WTC11 (cell line): Measurements from ENCODE around the gene GHITM. TPM values are rescaled to one million over a fixed set of nuclear protein-coding genes. Genes with fewer than 3 reads are reported as not detected.

Experiments
- ATAC-seq: fragments of 200-7000 bp; cut with Tn5 transposase; 2 replicates; pipeline ENCODE4 v1.10.0; 2021; ENCODE audit warnings: mild to moderate bottlenecking, moderate library complexity
- CTCF ChIA-PET: fragments of 300-600 bp; sonication (Branson Sonifier 250); formaldehyde crosslinking; loops from one replicate; lab custom pipeline; 2021; ENCODE audit warnings: antibody characterized with exemption; lab: Charles Lee
- POLR2A ChIA-PET: fragments of 350-600 bp; sonication (Branson Sonifier 250); formaldehyde crosslinking; loops from one replicate; lab custom pipeline; 2021; ENCODE audit warnings: antibody characterized with exemption; lab: Charles Lee
- DNase-seq: peaks from one replicate; pipeline ENCODE4 v3.0.0; 2021; ENCODE audit warnings: low spot score
- H3K27ac Mint-ChIP-seq: 2 replicates; pipeline ENCODE4 v1.8.0; 2021; ENCODE audit warnings: mixed read lengths
- H3K27me3 Mint-ChIP-seq: 2 replicates; pipeline ENCODE4 v1.8.0; 2021; ENCODE audit warnings: low read depth, mild to moderate bottlenecking, moderate library complexity, mixed read lengths
- H3K36me3 Mint-ChIP-seq: 2 replicates; pipeline ENCODE4 v1.8.0; 2021; ENCODE audit warnings: mixed read lengths
- H3K4me1 Mint-ChIP-seq: 2 replicates; pipeline ENCODE4 v1.8.0; 2022; ENCODE audit warnings: mixed read lengths
- H3K4me3 Mint-ChIP-seq: 2 replicates; pipeline ENCODE4 v1.8.0; 2021; ENCODE audit warnings: mild to moderate bottlenecking, moderate library complexity, mixed read lengths
- H3K9me3 Mint-ChIP-seq: 2 replicates; pipeline ENCODE4 v1.8.0; 2021; ENCODE audit warnings: mixed read lengths
- ETV6 ChIP-seq: sonication (generic); formaldehyde crosslinking; IDR thresholded peaks from 2 replicates; pipeline ENCODE4 v1.8.1; 2022; ENCODE audit warnings: mild to moderate bottlenecking, missing genetic modification reagents
- FOXJ3 ChIP-seq: sonication (generic); formaldehyde crosslinking; IDR thresholded peaks from 2 replicates; pipeline ENCODE4 v1.9.0; 2021; ENCODE audit warnings: missing genetic modification reagents, mild to moderate bottlenecking, borderline replicate concordance
- FOXP1 ChIP-seq: sonication (generic); formaldehyde crosslinking; IDR thresholded peaks from 2 replicates; pipeline ENCODE4 v1.8.0; 2022; ENCODE audit warnings: missing genetic modification reagents, mild to moderate bottlenecking, moderate library complexity, borderline replicate concordance
- GTF2I ChIP-seq: fragments of 250-450 bp; sonication (Bioruptor Pico); conservative IDR thresholded peaks from 2 replicates; pipeline ENCODE4 v1.4.0; 2021; ENCODE audit warnings: mild to moderate bottlenecking
- HMGA2 ChIP-seq: fragments of 250-450 bp; sonication (Bioruptor Pico); IDR thresholded peaks from 2 replicates; pipeline ENCODE4 v1.4.0; 2021; ENCODE audit warnings: mild to moderate bottlenecking, moderate library complexity
- NFATC4 ChIP-seq: fragments of 250-450 bp; sonication (Bioruptor Pico); IDR thresholded peaks from 2 replicates; pipeline ENCODE4 v1.9.0; 2021; ENCODE audit warnings: mild to moderate bottlenecking
- NFE2L1 ChIP-seq: sonication (generic); formaldehyde crosslinking; IDR thresholded peaks from 2 replicates; pipeline ENCODE4 v1.8.1; 2023; ENCODE audit warnings: missing genetic modification reagents
- NFYB ChIP-seq: sonication (generic); formaldehyde crosslinking; conservative IDR thresholded peaks from 2 replicates; pipeline ENCODE4 v1.8.0; 2022; ENCODE audit warnings: low read depth, missing genetic modification reagents
- NR3C1 ChIP-seq: sonication (generic); formaldehyde crosslinking; conservative IDR thresholded peaks from 2 replicates; pipeline ENCODE4 v1.8.1; 2023; ENCODE audit warnings: low read depth, mild to moderate bottlenecking, missing genetic modification reagents
- RELA ChIP-seq: sonication (generic); formaldehyde crosslinking; IDR thresholded peaks from 2 replicates; pipeline ENCODE4 v1.8.1; 2022; ENCODE audit warnings: missing genetic modification reagents, mild to moderate bottlenecking, borderline replicate concordance
- SMAD4 ChIP-seq: sonication (generic); formaldehyde crosslinking; IDR thresholded peaks from 2 replicates; pipeline ENCODE4 v1.8.0; 2022; ENCODE audit warnings: mild to moderate bottlenecking, missing genetic modification reagents
- SOX15 ChIP-seq: fragments of 250-450 bp; sonication (Bioruptor Pico); IDR thresholded peaks from 2 replicates; pipeline ENCODE4 v1.9.0; 2021; ENCODE audit warnings: mild to moderate bottlenecking
- SP1 ChIP-seq: sonication (generic); formaldehyde crosslinking; conservative IDR thresholded peaks from 2 replicates; pipeline ENCODE4 v1.8.1; 2022; ENCODE audit warnings: missing genetic modification reagents
- ZNF121 ChIP-seq: sonication (generic); formaldehyde crosslinking; IDR thresholded peaks from 2 replicates; pipeline ENCODE4 v1.8.0; 2023; ENCODE audit warnings: missing genetic modification reagents
- ZNF263 ChIP-seq: sonication (generic); formaldehyde crosslinking; IDR thresholded peaks from 2 replicates; pipeline ENCODE4 v1.8.1; 2022; ENCODE audit warnings: low read depth, mild to moderate bottlenecking, moderate library complexity, missing genetic modification reagents
- ZNF396 ChIP-seq: fragments of 250-450 bp; sonication (Bioruptor Pico); IDR thresholded peaks from 2 replicates; pipeline ENCODE4 v1.8.0; 2021; ENCODE audit warnings: mild to moderate bottlenecking, moderate library complexity, borderline replicate concordance
- total RNA-seq: library from RNA; stranded (reverse); gene quantifications from 3 replicates; pipeline ENCODE4 v1.2.3, GENCODE V29; 2021
- TF ChIP-seq, protein P1 (sequence below): sonication (generic); formaldehyde crosslinking; IDR thresholded peaks from 2 replicates; pipeline ENCODE4 v1.8.1; 2022; ENCODE audit warnings: mild to moderate bottlenecking, moderate library complexity, missing genetic modification reagents
- TF ChIP-seq, protein P2 (sequence below): fragments of 200-600 bp; IDR thresholded peaks from 2 replicates; pipeline ENCODE4 v1.8.0; 2022; ENCODE audit warnings: antibody characterized with exemption
- TF ChIP-seq, protein P3 (sequence below): sonication (generic); formaldehyde crosslinking; IDR thresholded peaks from 2 replicates; pipeline ENCODE4 v1.8.1; 2022; ENCODE audit warnings: low read depth, mild to moderate bottlenecking, moderate library complexity, missing genetic modification reagents, borderline replicate concordance
- TF ChIP-seq, protein P4 (sequence below): sonication (generic); formaldehyde crosslinking; IDR thresholded peaks from 2 replicates; pipeline ENCODE4 v1.8.1; 2023; ENCODE audit warnings: mild to moderate bottlenecking, missing genetic modification reagents, moderate library complexity
- TF ChIP-seq, protein P5 (sequence below): sonication (generic); formaldehyde crosslinking; IDR thresholded peaks from 2 replicates; pipeline ENCODE4 v1.8.1; 2022; ENCODE audit warnings: low read depth, missing genetic modification reagents, borderline replicate concordance

Gene GHITM
- total RNA-seq, 1 experiment from 2014 or later = 97.6 TPM

DNA sequence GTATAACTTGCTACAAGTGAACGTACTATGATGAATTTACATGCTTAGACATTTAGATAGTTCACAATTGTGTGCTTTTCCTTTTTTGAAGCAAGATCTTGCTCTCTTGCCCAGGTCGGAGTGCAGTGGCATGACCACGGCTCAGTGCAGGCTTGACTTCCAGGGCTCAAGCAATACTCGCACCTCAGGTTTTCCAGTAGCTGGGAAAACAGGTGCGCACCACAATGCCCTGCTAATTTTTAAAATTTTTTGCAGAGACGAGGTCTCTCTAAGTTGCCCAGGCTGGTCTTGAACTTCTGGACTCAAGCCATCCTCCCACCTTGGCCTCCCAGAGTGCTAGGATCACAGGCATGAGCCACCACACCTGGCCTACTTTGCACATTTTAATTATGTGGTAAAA lies 36.1 kb downstream of the GHITM start:
- Mint-ChIP-seq H3K4me1 (no peaks in the 10 kb centered on the region), H3K36me3 (peaks cover under 1% of the 10 kb centered on the region), H3K27me3 (peaks cover under 1% of the 10 kb centered on the region; the same call in 1 of the 2 replicates), H3K4me3 (no peak overlapping the region), H3K27ac (no peak overlapping the region), H3K9me3 (no peaks in the 10 kb centered on the region)
- POLR2A ChIA-PET = no interaction called here
- no peak for DNase-seq
- TF ChIP-seq, protein P1, sequence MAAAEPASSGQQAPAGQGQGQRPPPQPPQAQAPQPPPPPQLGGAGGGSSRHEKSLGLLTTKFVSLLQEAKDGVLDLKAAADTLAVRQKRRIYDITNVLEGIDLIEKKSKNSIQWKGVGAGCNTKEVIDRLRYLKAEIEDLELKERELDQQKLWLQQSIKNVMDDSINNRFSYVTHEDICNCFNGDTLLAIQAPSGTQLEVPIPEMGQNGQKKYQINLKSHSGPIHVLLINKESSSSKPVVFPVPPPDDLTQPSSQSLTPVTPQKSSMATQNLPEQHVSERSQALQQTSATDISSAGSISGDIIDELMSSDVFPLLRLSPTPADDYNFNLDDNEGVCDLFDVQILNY (CRISPR knock-in tag) = no peak
- TF ChIP-seq SP1 (CRISPR knock-in tag) (no peak), ZNF121 (CRISPR knock-in tag) (no peak), FOXP1 (CRISPR knock-in tag) (no peak), SMAD4 (CRISPR knock-in tag) (no peak), ZNF396 (CRISPR knock-in tag) (no peak)
- TF ChIP-seq, protein P2, sequence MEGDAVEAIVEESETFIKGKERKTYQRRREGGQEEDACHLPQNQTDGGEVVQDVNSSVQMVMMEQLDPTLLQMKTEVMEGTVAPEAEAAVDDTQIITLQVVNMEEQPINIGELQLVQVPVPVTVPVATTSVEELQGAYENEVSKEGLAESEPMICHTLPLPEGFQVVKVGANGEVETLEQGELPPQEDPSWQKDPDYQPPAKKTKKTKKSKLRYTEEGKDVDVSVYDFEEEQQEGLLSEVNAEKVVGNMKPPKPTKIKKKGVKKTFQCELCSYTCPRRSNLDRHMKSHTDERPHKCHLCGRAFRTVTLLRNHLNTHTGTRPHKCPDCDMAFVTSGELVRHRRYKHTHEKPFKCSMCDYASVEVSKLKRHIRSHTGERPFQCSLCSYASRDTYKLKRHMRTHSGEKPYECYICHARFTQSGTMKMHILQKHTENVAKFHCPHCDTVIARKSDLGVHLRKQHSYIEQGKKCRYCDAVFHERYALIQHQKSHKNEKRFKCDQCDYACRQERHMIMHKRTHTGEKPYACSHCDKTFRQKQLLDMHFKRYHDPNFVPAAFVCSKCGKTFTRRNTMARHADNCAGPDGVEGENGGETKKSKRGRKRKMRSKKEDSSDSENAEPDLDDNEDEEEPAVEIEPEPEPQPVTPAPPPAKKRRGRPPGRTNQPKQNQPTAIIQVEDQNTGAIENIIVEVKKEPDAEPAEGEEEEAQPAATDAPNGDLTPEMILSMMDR = no peak
- no peak for ATAC-seq
- CTCF ChIA-PET = no interaction called here

DNA sequence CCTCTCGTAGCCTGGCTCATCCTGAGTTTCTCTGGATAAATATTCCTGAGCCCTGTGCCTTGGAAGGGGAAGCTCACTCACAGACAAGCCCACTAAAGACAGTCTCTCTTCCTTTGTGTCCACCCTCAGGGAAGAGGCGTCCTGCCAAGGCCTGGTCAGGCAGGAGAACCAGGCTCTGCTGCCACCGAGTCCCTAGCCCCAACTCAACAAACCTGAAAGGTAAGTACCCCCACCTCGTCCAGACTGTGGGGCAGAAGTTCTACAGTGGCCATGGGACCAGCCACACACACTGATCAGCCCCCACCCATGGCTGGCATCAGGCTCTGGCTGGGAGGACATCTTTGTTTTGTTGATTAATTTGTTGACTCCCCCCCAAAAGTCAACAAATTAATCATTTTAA lies 37.0 kb downstream of the GHITM start:
- H3K4me1 Mint-ChIP-seq = no peaks in the 10 kb centered on the region
- no peak for ATAC-seq
- DNase-seq = no peak

More for the DNA sequence above, 37.0 kb downstream of the GHITM start:
- H3K9me3 Mint-ChIP-seq = peaks cover 4% of the 10 kb centered on the region
- ChIA-PET CTCF (interaction anchor here (1.0 to 1.1 kb wide), 2 partner anchors 29 to 61 kb away, joined by 3 read pairs; no protein-coding TSS in a partner anchor), POLR2A (no interaction called here)
- no peak overlapping the region for H3K27ac Mint-ChIP-seq
- H3K27me3 Mint-ChIP-seq = peaks cover 5% of the 10 kb centered on the region
- TF ChIP-seq ETV6 (CRISPR knock-in tag) (no peak), FOXJ3 (CRISPR knock-in tag) (no peak), ZNF263 (CRISPR knock-in tag) (no peak), NFATC4 (CRISPR knock-in tag) (no peak), NFE2L1 (CRISPR knock-in tag) (no peak), ZNF121 (CRISPR knock-in tag) (no peak), RELA (CRISPR knock-in tag) (no peak), NFYB (CRISPR knock-in tag) (no peak), SOX15 (CRISPR knock-in tag) (no peak), HMGA2 (CRISPR knock-in tag) (no peak), NR3C1 (CRISPR knock-in tag) (no peak), GTF2I (CRISPR knock-in tag) (no peak), SMAD4 (CRISPR knock-in tag) (no peak), FOXP1 (CRISPR knock-in tag) (no peak)
- TF ChIP-seq, protein P3, sequence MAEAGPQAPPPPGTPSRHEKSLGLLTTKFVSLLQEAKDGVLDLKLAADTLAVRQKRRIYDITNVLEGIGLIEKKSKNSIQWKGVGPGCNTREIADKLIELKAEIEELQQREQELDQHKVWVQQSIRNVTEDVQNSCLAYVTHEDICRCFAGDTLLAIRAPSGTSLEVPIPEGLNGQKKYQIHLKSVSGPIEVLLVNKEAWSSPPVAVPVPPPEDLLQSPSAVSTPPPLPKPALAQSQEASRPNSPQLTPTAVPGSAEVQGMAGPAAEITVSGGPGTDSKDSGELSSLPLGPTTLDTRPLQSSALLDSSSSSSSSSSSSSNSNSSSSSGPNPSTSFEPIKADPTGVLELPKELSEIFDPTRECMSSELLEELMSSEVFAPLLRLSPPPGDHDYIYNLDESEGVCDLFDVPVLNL = no peak
- TF ChIP-seq, protein P4, sequence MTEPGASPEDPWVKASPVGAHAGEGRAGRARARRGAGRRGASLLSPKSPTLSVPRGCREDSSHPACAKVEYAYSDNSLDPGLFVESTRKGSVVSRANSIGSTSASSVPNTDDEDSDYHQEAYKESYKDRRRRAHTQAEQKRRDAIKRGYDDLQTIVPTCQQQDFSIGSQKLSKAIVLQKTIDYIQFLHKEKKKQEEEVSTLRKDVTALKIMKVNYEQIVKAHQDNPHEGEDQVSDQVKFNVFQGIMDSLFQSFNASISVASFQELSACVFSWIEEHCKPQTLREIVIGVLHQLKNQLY = no peak
- TF ChIP-seq, protein P2 = no peak
- TF ChIP-seq, protein P5, sequence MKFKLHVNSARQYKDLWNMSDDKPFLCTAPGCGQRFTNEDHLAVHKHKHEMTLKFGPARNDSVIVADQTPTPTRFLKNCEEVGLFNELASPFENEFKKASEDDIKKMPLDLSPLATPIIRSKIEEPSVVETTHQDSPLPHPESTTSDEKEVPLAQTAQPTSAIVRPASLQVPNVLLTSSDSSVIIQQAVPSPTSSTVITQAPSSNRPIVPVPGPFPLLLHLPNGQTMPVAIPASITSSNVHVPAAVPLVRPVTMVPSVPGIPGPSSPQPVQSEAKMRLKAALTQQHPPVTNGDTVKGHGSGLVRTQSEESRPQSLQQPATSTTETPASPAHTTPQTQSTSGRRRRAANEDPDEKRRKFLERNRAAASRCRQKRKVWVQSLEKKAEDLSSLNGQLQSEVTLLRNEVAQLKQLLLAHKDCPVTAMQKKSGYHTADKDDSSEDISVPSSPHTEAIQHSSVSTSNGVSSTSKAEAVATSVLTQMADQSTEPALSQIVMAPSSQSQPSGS (CRISPR knock-in tag) = no peak
- peaks cover 5% of the 10 kb centered on the region for H3K36me3 Mint-ChIP-seq
- no peak overlapping the region for H3K4me3 Mint-ChIP-seq
